Transverse colon (tissue), 4 donors: ENCODE measurements around the gene LEUTX. TPM values are rescaled to one million over a fixed set of nuclear protein-coding genes. Genes with fewer than 3 reads are reported as not detected.

Source experiments
- DNase-seq: peaks from one replicate; pipeline ENCODE4 v3.0.0-alpha.2; 2019
- H3K27ac ChIP-seq, 4 donors: fragments of 200-600 bp; sonication (generic); 2 replicates each; pipeline ENCODE4 v1.5.1; 2016 to 2018; ENCODE audit warnings: inconsistent platforms in 4 of 4
- H3K27me3 ChIP-seq: fragments of 200-600 bp; sonication (generic); 2 replicates; pipeline ENCODE4 v1.5.1; 2017; ENCODE audit warnings: inconsistent platforms
- H3K36me3 ChIP-seq, 4 donors: fragments of 200-600 bp; sonication (generic); 2 replicates each; pipeline ENCODE4 v1.5.1; 2017 to 2019; ENCODE audit warnings: inconsistent platforms in 4 of 4
- H3K4me1 ChIP-seq, 4 donors: fragments of 200-600 bp; sonication (generic); 2 replicates each; pipeline ENCODE4 v1.5.1; 2017 to 2020; ENCODE audit warnings: inconsistent platforms in 4 of 4
- H3K4me3 ChIP-seq, 4 donors: fragments of 200-600 bp; sonication (generic); 1 replicate in 1 of 4; 2 replicates in 3 of 4; pipeline versions ENCODE4 v1.5.1 to v1.6.1; 2017 to 2019; ENCODE audit warnings: inconsistent platforms in 4 of 4
- H3K9me3 ChIP-seq, 2 donors: fragments of 200-600 bp; sonication (generic); 2 replicates each; pipeline ENCODE4 v1.5.1; 2017 to 2019; ENCODE audit warnings: inconsistent platforms in 2 of 2
- EP300 ChIP-seq: sonication (generic); formaldehyde crosslinking; IDR thresholded peaks from one replicate; pipeline ENCODE4 v1.6.1; 2017; ENCODE audit warnings: antibody characterized with exemption, low read depth
- POLR2A ChIP-seq: fragments of 450-650 bp; IDR thresholded peaks from one replicate; pipeline ENCODE4 v1.6.1; 2016; ENCODE audit warnings: antibody characterized with exemption, mild to moderate bottlenecking, moderate library complexity
- POLR2AphosphoS5 ChIP-seq, 3 donors: sonication (generic); formaldehyde crosslinking; IDR thresholded peaks; one replicate each; pipeline ENCODE4 v1.6.1; 2016; ENCODE audit warnings: antibody characterized with exemption in 3 of 3
- WGBS, 2 donors: methylation state at CpG; one replicate each; pipeline ENCODE4 v1.1.5; 2018; ENCODE audit warnings: low coverage in 1 of 2; 5-methylcytosine and 5-hydroxymethylcytosine counted together
- in situ Hi-C, 4 donors: fragments of 200-750 bp; cut with MboI; loops; one replicate each; pipeline versions ENCODE4 v1.15.0 to v1.15.1; 2017; ENCODE audit warnings: low sequenced_read_pairs in 3 of 4, low pct_ligation_motif_present in 1 of 4, low pct_unique_long_range_greater_than_20kb in 1 of 4
- intact Hi-C: fragments of 100-400 bp; cut with DNase I; formaldehyde crosslinking; loops from one replicate; pipeline ENCODE4 v1.15.1; 2023; ENCODE audit warnings: low total_unique reads
- total RNA-seq, 4 donors: library from RNA; depleted of rRNA; stranded (reverse); fragments of >200 nt; gene quantifications; one replicate each; pipeline ENCODE4 v1.1.0, GENCODE V29; 2016
- TF ChIP-seq, protein P1 (sequence below), 5 experiments: fragments of 200-600 bp in 3 of 5; fragments of 450-650 bp in 2 of 5; sonication (generic) in 3 of 5; IDR thresholded peaks; 1 replicate in 2 of 5; 2 replicates in 3 of 5; pipeline ENCODE4 v1.5.1; 2016 to 2017; ENCODE audit warnings: antibody characterized with exemption in 5 of 5, inconsistent platforms in 3 of 5, mild to moderate bottlenecking in 2 of 5, moderate library complexity in 1 of 5

The LEUTX gene, protein sequence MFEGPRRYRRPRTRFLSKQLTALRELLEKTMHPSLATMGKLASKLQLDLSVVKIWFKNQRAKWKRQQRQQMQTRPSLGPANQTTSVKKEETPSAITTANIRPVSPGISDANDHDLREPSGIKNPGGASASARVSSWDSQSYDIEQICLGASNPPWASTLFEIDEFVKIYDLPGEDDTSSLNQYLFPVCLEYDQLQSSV
- not detected for total RNA-seq

DNA sequence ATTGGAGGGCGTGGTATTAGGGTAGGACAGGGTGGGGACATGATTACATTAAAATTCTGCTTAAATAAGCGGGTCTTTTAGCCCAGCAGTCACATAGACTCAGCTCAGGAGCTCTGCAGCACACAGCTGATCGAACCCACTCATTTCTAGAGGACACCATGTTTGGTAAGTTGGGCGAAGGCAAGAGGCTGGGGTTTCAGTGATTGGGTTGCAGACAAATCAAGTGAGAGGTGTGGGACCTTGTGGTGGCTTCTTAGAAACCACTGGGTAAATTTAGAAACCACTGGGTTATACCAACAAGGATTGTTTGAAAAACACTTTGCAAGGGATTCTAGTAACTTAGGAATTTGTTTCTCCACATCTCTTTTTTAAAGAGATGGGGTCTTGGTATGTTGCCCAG, at the start of gene LEUTX:
Gene LEUTX (plus strand): TSS at position 92 of the 400 bp plus-strand sequence. CDS start 67 bp downstream, at position 159.
- H3K27ac ChIP-seq, result no peak within 1 kb of the TSS
- no peaks in the 10 kb centered on the region for H3K36me3 ChIP-seq
- H3K27me3 ChIP-seq, result peaks cover 38% of the 10 kb centered on the region
- in situ Hi-C loops (no loop called here), intact Hi-C loops (no loop called here)
- no peaks in the 10 kb centered on the region for H3K9me3 ChIP-seq
- TF ChIP-seq POLR2A, result no peak
- TF ChIP-seq POLR2AphosphoS5 (IDR thresholded peaks at IDR 0.05), result no peak
- no peak for TF ChIP-seq EP300
- TF ChIP-seq, protein P1, sequence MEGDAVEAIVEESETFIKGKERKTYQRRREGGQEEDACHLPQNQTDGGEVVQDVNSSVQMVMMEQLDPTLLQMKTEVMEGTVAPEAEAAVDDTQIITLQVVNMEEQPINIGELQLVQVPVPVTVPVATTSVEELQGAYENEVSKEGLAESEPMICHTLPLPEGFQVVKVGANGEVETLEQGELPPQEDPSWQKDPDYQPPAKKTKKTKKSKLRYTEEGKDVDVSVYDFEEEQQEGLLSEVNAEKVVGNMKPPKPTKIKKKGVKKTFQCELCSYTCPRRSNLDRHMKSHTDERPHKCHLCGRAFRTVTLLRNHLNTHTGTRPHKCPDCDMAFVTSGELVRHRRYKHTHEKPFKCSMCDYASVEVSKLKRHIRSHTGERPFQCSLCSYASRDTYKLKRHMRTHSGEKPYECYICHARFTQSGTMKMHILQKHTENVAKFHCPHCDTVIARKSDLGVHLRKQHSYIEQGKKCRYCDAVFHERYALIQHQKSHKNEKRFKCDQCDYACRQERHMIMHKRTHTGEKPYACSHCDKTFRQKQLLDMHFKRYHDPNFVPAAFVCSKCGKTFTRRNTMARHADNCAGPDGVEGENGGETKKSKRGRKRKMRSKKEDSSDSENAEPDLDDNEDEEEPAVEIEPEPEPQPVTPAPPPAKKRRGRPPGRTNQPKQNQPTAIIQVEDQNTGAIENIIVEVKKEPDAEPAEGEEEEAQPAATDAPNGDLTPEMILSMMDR (IDR thresholded peaks at IDR 0.05), result no peak
- no peaks in the 10 kb centered on the region for H3K4me1 ChIP-seq
- H3K4me3 ChIP-seq, result no peak within 1 kb of the TSS
- WGBS, 2 donors, result 54 to 84% methylated on average over 3 to 4 of the region's 4 CpGs
- no peak for DNase-seq

DNA sequence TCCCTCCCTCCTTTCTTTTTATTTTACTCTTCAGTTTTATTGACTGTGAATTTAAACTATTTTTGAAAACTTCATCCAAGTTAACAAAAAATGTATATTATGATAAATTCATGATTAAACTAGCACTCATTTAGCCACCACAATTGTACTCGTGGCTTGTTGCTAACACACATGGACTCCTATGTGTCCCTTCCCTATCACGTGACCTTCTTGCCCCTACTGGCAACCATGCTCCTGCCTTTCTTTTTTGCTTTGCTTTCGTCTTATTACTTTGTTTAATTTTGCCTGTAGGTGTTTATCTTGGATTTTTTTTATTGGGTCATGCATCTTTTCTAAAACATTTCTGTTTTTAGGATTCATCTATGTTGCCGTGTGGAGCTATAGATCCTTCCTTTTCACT, 49.1 kb upstream of the LEUTX start:
- Histone ChIP-seq H3K27me3 (no peaks in the 10 kb centered on the region), H3K4me3 (no peak overlapping the region), H3K27ac (no peak overlapping the region), H3K4me1 (no peaks in the 10 kb centered on the region), H3K36me3 (no peaks in the 10 kb centered on the region), H3K9me3 (no peaks in the 10 kb centered on the region)
- in situ Hi-C loops, result no loop called here
- intact Hi-C loops, result no loop called here
- DNase-seq, result no peak
- TF ChIP-seq POLR2A (no peak), EP300 (no peak), POLR2AphosphoS5 (IDR thresholded peaks at IDR 0.05) (no peak)
- TF ChIP-seq, protein P1 (IDR thresholded peaks at IDR 0.05), result no peak
- WGBS, 2 donors, result 46 to 57% methylated on average over 4 of the region's 4 CpGs

DNA sequence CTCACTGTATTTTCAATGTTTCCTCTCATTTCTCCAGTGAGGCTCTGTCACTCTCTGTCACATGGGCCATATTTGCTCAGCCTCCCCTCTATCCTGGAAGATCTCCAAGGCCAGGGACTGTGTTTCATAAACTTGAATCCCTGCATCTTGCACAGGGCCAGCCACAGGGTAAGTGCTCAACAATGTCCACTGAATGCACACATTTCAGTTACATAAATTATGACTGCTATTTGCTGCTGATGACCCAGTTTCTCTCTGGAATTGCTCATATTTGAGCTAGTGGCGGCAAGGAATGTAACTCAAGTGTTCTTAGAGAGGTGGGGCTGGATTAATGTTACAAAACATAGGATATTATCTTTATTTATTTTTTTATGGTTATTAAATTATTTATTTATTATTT, 47.0 kb upstream of the LEUTX start:
- TF ChIP-seq POLR2AphosphoS5 (IDR thresholded peaks at IDR 0.05) (no peak), POLR2A (no peak), EP300 (no peak)
- TF ChIP-seq, protein P1 (IDR thresholded peaks at IDR 0.05), result no peak
- Histone ChIP-seq H3K9me3 (no peaks in the 10 kb centered on the region), H3K4me1 (no peaks in the 10 kb centered on the region), H3K4me3 (no peak overlapping the region), H3K36me3 (no peaks in the 10 kb centered on the region), H3K27ac (no peak overlapping the region), H3K27me3 (no peaks in the 10 kb centered on the region)
- WGBS, 2 donors, result 92 to 100% methylated on average over 1 of the region's 1 CpG
- in situ Hi-C loops, result no loop called here
- no peak for DNase-seq
- intact Hi-C loops, result no loop called here

- H3K27me3 ChIP-seq, result peaks cover 6% of the 10 kb centered on the region
Measured at GRCh38 chr19:39733841-39734240, 44.8 kb upstream of the LEUTX start.

More at GRCh38 chr19:39733841-39734240, 44.8 kb upstream of the LEUTX start:
- intact Hi-C loops (no loop called here), in situ Hi-C loops (no loop called here)
- no peaks in the 10 kb centered on the region for H3K4me1 ChIP-seq
- 85 to 95% methylated on average over 2 of the region's 2 CpGs for WGBS, 2 donors
- DNase-seq, result no peak
- H3K4me3 ChIP-seq, result no peak overlapping the region
- TF ChIP-seq EP300 (no peak), POLR2A (no peak), POLR2AphosphoS5 (IDR thresholded peaks at IDR 0.05) (no peak)
- TF ChIP-seq, protein P1 (IDR thresholded peaks at IDR 0.05), result no peak
- no peaks in the 10 kb centered on the region for H3K9me3 ChIP-seq
- H3K36me3 ChIP-seq, result no peaks in the 10 kb centered on the region
- no peak overlapping the region for H3K27ac ChIP-seq
